Adrenal gland (tissue), 5 donors: ENCODE measurements around the gene HPS1.

ENCODE experiments used
- CTCF ChIP-seq, 6 experiments: fragments of 450-650 bp in 4 of 6; fragments of 200-600 bp in 2 of 6; sonication (generic) in 1 of 6; IDR thresholded peaks; 1 replicate in 5 of 6; 2 replicates in 1 of 6; pipeline versions ENCODE4 v1.5.1 to v1.8.0; 2016 to 2021; ENCODE audit warnings: antibody characterized with exemption in 6 of 6, mild to moderate bottlenecking in 2 of 6, moderate library complexity in 1 of 6
- POLR2A ChIP-seq, 2 donors: fragments of 450-650 bp; IDR thresholded peaks; one replicate each; pipeline ENCODE4 v1.6.1; 2017; ENCODE audit warnings: antibody characterized with exemption in 2 of 2, mild to moderate bottlenecking in 2 of 2, moderate library complexity in 1 of 2
- donor health status: DM: no; HTN: no; CAD: no.

- TF ChIP-seq POLR2A (IDR thresholded peaks at IDR 0.05) = no peak
- no peak for TF ChIP-seq CTCF (IDR thresholded peaks at IDR 0.05)
Measured at GRCh38 chr10:98407017-98407743, 39.6 kb downstream of the HPS1 start.
